H1 (cell line): ENCODE measurements around the gene ADD3. TPM values are rescaled to one million over a fixed set of nuclear protein-coding genes. Genes with fewer than 3 reads are reported as not detected.

Experiments used
- CTCF ChIA-PET: fragments of 300-600 bp; sonication (Branson Sonifier 250); formaldehyde crosslinking; loops from one replicate; lab custom pipeline; 2021; ENCODE audit not compliant: partially characterized antibody; lab: Charles Lee
- POLR2A ChIA-PET: fragments of 300-600 bp; sonication (Branson Sonifier 250); formaldehyde crosslinking; loops from one replicate; lab custom pipeline; 2021; ENCODE audit warnings: inconsistent platforms; ENCODE audit not compliant: partially characterized antibody; lab: Charles Lee
- DNase-seq, 2 experiments: peaks; one replicate each; pipeline versions ENCODE4 v3.0.0 to v3.0.0-alpha.2; 2010 to 2022; ENCODE audit warnings: low spot score in 2 of 2, low read depth in 1 of 2, mixed read lengths in 1 of 2
- FAIRE-seq: peaks from 2 replicates; lab custom pipeline; 2011; peaks lifted over from hg19 to GRCh38; lab: Jason Lieb, UNC
- H2AFZ ChIP-seq: 2 replicates; pipeline ENCODE4 v1.8.1; 2012; ENCODE audit warnings: low read length, inconsistent platforms
- H2AK5ac ChIP-seq: 2 replicates; pipeline ENCODE4 v1.6.1; 2013; ENCODE audit warnings: low read depth, low read length
- H2BK120ac ChIP-seq: replicated peaks from 2 replicates; pipeline ENCODE3; 2013; ENCODE audit warnings: low read depth, low read length, inconsistent platforms
- H2BK12ac ChIP-seq: 2 replicates; pipeline ENCODE4 v1.6.1; 2013; ENCODE audit warnings: low read depth, low read length
- H2BK15ac ChIP-seq: 2 replicates; pipeline ENCODE4 v1.6.1; 2013; ENCODE audit warnings: low read length
- H2BK20ac ChIP-seq: 2 replicates; pipeline ENCODE4 v1.6.1; 2013; ENCODE audit warnings: low read length
- H2BK5ac ChIP-seq: 2 replicates; pipeline ENCODE4 v1.6.1; 2013; ENCODE audit warnings: low read depth, low read length
- H3K14ac ChIP-seq: 2 replicates; pipeline ENCODE4 v1.6.1; 2013; ENCODE audit warnings: inconsistent platforms; ENCODE audit not compliant: insufficient read length
- H3K18ac ChIP-seq: 2 replicates; pipeline ENCODE4 v1.6.1; 2013; ENCODE audit warnings: low read length; ENCODE audit errors: extremely low read depth
- H3K23ac ChIP-seq: 2 replicates; pipeline ENCODE4 v1.6.1; 2013; ENCODE audit warnings: inconsistent platforms; ENCODE audit not compliant: insufficient read length
- H3K23me2 ChIP-seq: 2 replicates; pipeline ENCODE4 v1.6.1; 2013; ENCODE audit warnings: low read depth, low read length
- H3K27ac ChIP-seq: 2 replicates; pipeline ENCODE4 v1.6.1; 2011; ENCODE audit warnings: low read depth, low read length, inconsistent platforms
- H3K27me3 ChIP-seq, 4 experiments: replicated peaks in 1 of 4; 1 replicate in 1 of 4; 2 replicates in 3 of 4; pipeline versions ENCODE4 v1.6.1 to v1.8.1; 2011 to 2013; ENCODE audit warnings: low read length in 3 of 4, mild to moderate bottlenecking in 3 of 4, inconsistent platforms in 2 of 4, mixed read lengths in 2 of 4, moderate library complexity in 1 of 4; ENCODE audit not compliant: control insufficient read depth in 3 of 4, insufficient read depth in 3 of 4; ENCODE audit errors: extremely low read depth in 1 of 4
- H3K36me3 ChIP-seq, 4 experiments: 2 replicates each; pipeline versions ENCODE4 v1.6.1 to v1.8.1; 2011 to 2013; ENCODE audit warnings: mild to moderate bottlenecking in 4 of 4, low read length in 3 of 4, moderate library complexity in 2 of 4, control low read depth in 1 of 4, inconsistent platforms in 1 of 4; ENCODE audit not compliant: insufficient read depth in 4 of 4, control insufficient read depth in 2 of 4
- H3K4ac ChIP-seq: replicated peaks from 2 replicates; pipeline ENCODE3; 2013; ENCODE audit warnings: low read length, low read depth, mixed read lengths, inconsistent platforms; ENCODE audit not compliant: insufficient read length
- H3K4me1 ChIP-seq, 4 experiments: replicated peaks in 1 of 4; 1 replicate in 1 of 4; 2 replicates in 3 of 4; pipeline versions ENCODE4 v1.6.1 to v1.8.1; 2011 to 2013; ENCODE audit warnings: low read length in 3 of 4, inconsistent platforms in 2 of 4, mixed read lengths in 1 of 4; ENCODE audit not compliant: insufficient read depth in 4 of 4, control insufficient read depth in 3 of 4
- H3K4me2 ChIP-seq, 2 experiments: 2 replicates each; pipeline versions ENCODE4 v1.6.1 to v1.8.1; 2011 to 2013; ENCODE audit warnings: low read depth in 2 of 2, low read length in 2 of 2, control low read depth in 1 of 2, inconsistent platforms in 1 of 2, mild to moderate bottlenecking in 1 of 2; ENCODE audit not compliant: insufficient read depth in 1 of 2
- H3K4me3 ChIP-seq, 4 experiments: fragments of 200-600, 300-600 bp in 1 of 4; sonication (generic), shearing (Covaris generic), sonication (Bioruptor Twin) in 1 of 4; 2 replicates each; pipeline versions ENCODE4 v1.5.1 to v1.8.1; 2011 to 2016; ENCODE audit warnings: low read length in 4 of 4, low read depth in 3 of 4, control low read depth in 2 of 4, inconsistent platforms in 2 of 4, mild to moderate bottlenecking in 2 of 4, mixed read lengths in 1 of 4, moderate library complexity in 1 of 4; ENCODE audit not compliant: insufficient read depth in 2 of 4; ENCODE audit errors: extremely low read depth in 1 of 4
- H3K56ac ChIP-seq: replicated peaks from 2 replicates; pipeline ENCODE3; 2013; ENCODE audit warnings: low read depth, mild to moderate bottlenecking, mixed read lengths, low read length, inconsistent platforms; ENCODE audit not compliant: insufficient read length
- H3K79me1 ChIP-seq: 2 replicates; pipeline ENCODE4 v1.6.1; 2013; ENCODE audit warnings: low read depth, low read length, control low read depth
- H3K79me2 ChIP-seq, 2 experiments: 2 replicates each; pipeline versions ENCODE4 v1.6.1 to v1.8.1; 2012 to 2013; ENCODE audit warnings: low read length in 2 of 2, mild to moderate bottlenecking in 2 of 2, inconsistent platforms in 1 of 2; ENCODE audit not compliant: insufficient read depth in 2 of 2, control insufficient read depth in 1 of 2
- H3K9ac ChIP-seq, 4 experiments: replicated peaks in 1 of 4; 1 replicate in 1 of 4; 2 replicates in 3 of 4; pipeline versions ENCODE4 v1.6.1 to v1.8.1; 2011 to 2013; ENCODE audit warnings: low read depth in 3 of 4, low read length in 3 of 4, control low read depth in 2 of 4, mild to moderate bottlenecking in 2 of 4, moderate library complexity in 2 of 4, inconsistent platforms in 1 of 4; ENCODE audit errors: extremely low read depth in 1 of 4
- H3K9me3 ChIP-seq, 2 experiments: 2 replicates each; pipeline versions ENCODE4 v1.6.1 to v1.8.1; 2012 to 2013; ENCODE audit warnings: mild to moderate bottlenecking in 2 of 2, moderate library complexity in 2 of 2, control low read depth in 1 of 2, inconsistent platforms in 1 of 2, low read depth in 1 of 2, low read length in 1 of 2, mixed read lengths in 1 of 2; ENCODE audit not compliant: insufficient read depth in 2 of 2
- H4K20me1 ChIP-seq, 2 experiments: replicated peaks in 1 of 2; 2 replicates each; pipeline versions ENCODE3 to v1.8.1; 2011 to 2013; ENCODE audit warnings: inconsistent platforms in 2 of 2, low read length in 2 of 2, mild to moderate bottlenecking in 1 of 2; ENCODE audit not compliant: insufficient read depth in 2 of 2, control insufficient read depth in 1 of 2
- H4K5ac ChIP-seq: 2 replicates; pipeline ENCODE4 v1.6.1; 2013; ENCODE audit warnings: low read length, low read depth, mixed read lengths, inconsistent platforms; ENCODE audit not compliant: insufficient read length
- H4K8ac ChIP-seq: 2 replicates; pipeline ENCODE4 v1.8.0; 2013; ENCODE audit warnings: mild to moderate bottlenecking, moderate library complexity, low read length, inconsistent platforms; ENCODE audit not compliant: insufficient read depth; ENCODE audit errors: extremely low read depth
- H4K91ac ChIP-seq: replicated peaks from 2 replicates; pipeline ENCODE3; 2013; ENCODE audit warnings: low read length, mixed read lengths, inconsistent platforms; ENCODE audit not compliant: insufficient read length
- ATF2 ChIP-seq: IDR thresholded peaks from 2 replicates; pipeline ENCODE4 v1.6.1; 2012; ENCODE audit warnings: low read length, inconsistent platforms
- BCL11A ChIP-seq, 2 experiments: IDR thresholded peaks; one replicate each; pipeline ENCODE4 v1.6.1; 2011; ENCODE audit warnings: low read depth in 2 of 2, low read length in 2 of 2, mild to moderate bottlenecking in 2 of 2
- BRCA1 ChIP-seq: IDR thresholded peaks from 2 replicates; pipeline ENCODE4 v1.6.1; 2012; ENCODE audit warnings: low read depth, low read length, improper control_type of control experiment
- EZH2 ChIP-seq: fragments of 200-600 bp; sonication (generic); IDR thresholded peaks from 2 replicates; pipeline ENCODE4 v1.7.1; 2012; ENCODE audit warnings: low read depth, mild to moderate bottlenecking, moderate library complexity, low read length, inconsistent platforms; ENCODE audit not compliant: severe bottlenecking
- FOSL1 ChIP-seq: IDR thresholded peaks from 2 replicates; pipeline ENCODE4 v1.6.1; 2011; ENCODE audit warnings: mild to moderate bottlenecking, low read depth, low read length, moderate library complexity; ENCODE audit not compliant: insufficient read depth
- JUND ChIP-seq: IDR thresholded peaks from 2 replicates; pipeline ENCODE4 v1.6.1; 2011; ENCODE audit warnings: mild to moderate bottlenecking, improper control_type of control experiment, low read length
- SIRT6 ChIP-seq: IDR thresholded peaks from one replicate; pipeline ENCODE4 v1.7.1; 2012; ENCODE audit warnings: low read length, inconsistent platforms
- SP4 ChIP-seq: IDR thresholded peaks from 2 replicates; pipeline ENCODE4 v1.6.1; 2012; ENCODE audit warnings: low read length, inconsistent platforms
- TBP ChIP-seq: IDR thresholded peaks from 2 replicates; pipeline ENCODE4 v1.6.1; 2011; ENCODE audit warnings: low read depth, low read length, improper control_type of control experiment
- WGBS, 2 experiments: shearing (Covaris generic) in 1 of 2; methylation state at CpG; one replicate each; pipeline versions ENCODE4 v1.1.6 to v1.1.7; 2013 to 2015; ENCODE audit warnings: low lambda C conversion rate in 2 of 2, mixed read lengths in 2 of 2, inconsistent platforms in 1 of 2, low coverage in 1 of 2, missing lambda C conversion rate in 1 of 2; ENCODE audit not compliant: insufficient replicate concordance in 2 of 2, insufficient coverage in 1 of 2, insufficient read length in 1 of 2; ENCODE audit errors: extremely low coverage in 1 of 2, missing lambda C conversion rate in 1 of 2; 5-methylcytosine and 5-hydroxymethylcytosine counted together
- polyA plus RNA-seq, 7 experiments: library from polyadenylated mRNA; depleted of rRNA in 3 of 7; stranded (reverse) in 5 of 7; unstranded in 2 of 7; fragments of >200 nt in 5 of 7; fragments of 200-250 nt in 2 of 7; gene quantifications; 1 replicate in 5 of 7; 2 replicates in 1 of 7; 4 replicates in 1 of 7; pipeline versions ENCODE4 v1.2.1 to v1.2.3, GENCODE V29; 2011 to 2013; ENCODE audit warnings: missing spikeins in 2 of 7, mixed read lengths in 2 of 7
- total RNA-seq: library from RNA; stranded (reverse); fragmentation: NEBNext Ultra II Directional; extraction: Animal tissue kit (Norgen Biotek cat#: 25700); gene quantifications from 2 replicates; pipeline ENCODE4 v1.2.1, GENCODE V29; 2021

The ADD3 gene
- total and polyA plus RNA-seq, 2 of the 8 experiments (the other 6 are each of a cell fraction or from before 2014, with no cell fraction given): 44.7 to 85.6 TPM

GRCh38 chr10:110073896-110074295 lies 66.1 kb downstream of the ADD3 start:
- no peak for DNase-seq
- WGBS, 2 experiments: 72% methylated on average over 2 of the region's 2 CpGs; no CpG with 5 or more reads in 1 of the 2 experiments
- no peak for FAIRE-seq
- Histone ChIP-seq H2BK120ac (no peak overlapping the region), H3K18ac (no peak overlapping the region), H3K27me3 (no peaks in the 10 kb centered on the region), H3K23ac (no peak overlapping the region), H2AFZ (no peak overlapping the region), H3K14ac (no peak overlapping the region), H3K4me2 (no peak overlapping the region), H2AK5ac (no peak overlapping the region), H3K79me1 (no peaks in the 10 kb centered on the region; the same call in 1 of the 2 replicates), H3K9ac (no peak overlapping the region), H2BK15ac (no peak overlapping the region), H2BK20ac (no peak overlapping the region), H3K4me3 (no peak overlapping the region), H2BK5ac (no peak overlapping the region), H3K4ac (no peak overlapping the region), H3K23me2 (no peaks in the 10 kb centered on the region), H4K20me1 (peaks cover 4 to 7% of the 10 kb centered on the region in 2 experiments), H3K79me2 (peaks cover 0 to 65% of the 10 kb centered on the region in 2 experiments; a peak in 2 of 4 replicates), H3K36me3 (no peaks in the 10 kb centered on the region), H3K27ac (no peak overlapping the region), H4K91ac (no peak overlapping the region), H4K5ac (no peak overlapping the region), H2BK12ac (no peak overlapping the region), H4K8ac (no peak overlapping the region), H3K4me1 (peaks cover 0 to 9% (median 4%) of the 10 kb centered on the region in 4 experiments; a peak in 4 of 7 replicates), H3K9me3 (no peaks in the 10 kb centered on the region), H3K56ac (no peak overlapping the region)
- TF ChIP-seq SP4: no peak
- TF ChIP-seq BRCA1: no peak
- TF ChIP-seq SIRT6: no peak
- TF ChIP-seq ATF2: no peak
- TF ChIP-seq FOSL1: no peak
- no peak for TF ChIP-seq TBP
- no peak for TF ChIP-seq EZH2
- no peak for TF ChIP-seq BCL11A (IDR thresholded peaks at IDR 0.05; ENCODE audit: low read depth in 2 of 2, low read length in 2 of 2)
- no peak for TF ChIP-seq JUND
- CTCF ChIA-PET: interaction anchor here (0.6 to 3.0 kb wide), 6 partner anchors 10 to 88 kb away, joined by 3 to 16 read pairs (median 4); no protein-coding TSS in a partner anchor
- POLR2A ChIA-PET: interaction anchor here (1.5 kb wide), 2 partner anchors 15 to 190 kb away, joined by 3 to 5 read pairs; no protein-coding TSS in a partner anchor
